ENCODE measurements around the gene STAC2. TPM values are rescaled to one million over a fixed set of nuclear protein-coding genes. Genes with fewer than 3 reads are reported as not detected.

Gene STAC2
- total RNA-seq, 1 experiment from 2014 or later = 0.17 TPM

DNA sequence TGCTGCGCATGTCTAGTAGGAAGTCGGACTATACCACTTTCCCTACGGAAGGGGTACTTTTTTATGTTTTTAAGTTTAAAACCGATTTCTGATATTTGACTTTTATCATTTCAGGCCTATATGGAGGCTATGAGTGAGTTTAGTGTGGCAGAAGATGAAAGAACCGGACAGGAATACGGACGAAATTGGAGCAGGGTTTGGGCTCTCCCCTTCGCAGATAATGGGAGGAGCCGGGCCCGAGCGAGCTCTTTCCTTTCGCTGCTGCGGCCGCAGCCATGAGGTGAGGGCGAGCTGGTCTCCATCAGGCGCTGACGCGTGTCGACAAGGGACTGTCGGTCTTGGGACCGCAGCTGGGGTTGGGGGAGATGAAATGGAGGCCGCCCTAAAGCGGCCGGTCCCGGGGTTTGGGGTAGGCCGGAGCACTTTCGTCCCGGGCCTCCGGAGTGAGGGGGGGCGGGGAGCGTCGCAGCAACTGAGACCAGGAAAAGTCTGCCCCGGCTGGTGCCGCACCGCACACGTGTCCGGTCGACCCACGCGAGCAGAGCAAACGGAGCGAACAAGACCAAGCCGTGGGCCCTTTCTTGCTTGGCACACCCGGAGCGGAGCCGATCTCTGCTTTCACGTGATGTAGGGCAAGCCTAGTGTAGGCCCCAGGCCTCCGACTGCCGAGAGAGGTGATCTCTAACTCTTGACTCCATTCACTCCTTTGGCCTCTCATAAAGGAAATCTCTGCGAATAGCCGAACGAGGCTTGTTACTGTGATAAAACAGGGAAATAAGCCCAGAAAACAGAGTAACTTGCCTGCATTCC, 25.5 kb downstream of the STAC2 start, which contains the start of gene RPL19:
Gene RPL19, plus strand, starts transcription at position 214 of the 810 bp plus-strand sequence. Its CDS starts 62 bp downstream, at position 276.
- intact Hi-C loops (cut with micrococcal nuclease; ENCODE audit: unreplicated experiment) = no loop called here
- no peaks in the 10 kb centered on the region for H3K27me3 ChIP-seq (ENCODE audit: insufficient read depth, low read depth)

DNA sequence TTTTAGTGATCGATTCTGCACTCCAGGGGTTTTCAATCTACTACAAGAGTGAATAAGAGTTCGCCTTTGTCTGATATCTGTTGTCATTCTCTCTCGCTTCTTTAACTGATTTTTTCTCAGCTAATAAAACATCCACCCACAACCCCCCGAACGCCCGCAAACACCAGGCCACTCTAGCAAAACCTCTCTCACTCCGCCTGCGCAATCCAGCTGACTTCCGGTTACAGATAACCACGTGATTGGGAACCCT, 26.0 kb downstream of the STAC2 start:
- H3K4me3 ChIP-seq = peak overlapping the region; percentile 76
- peaks cover 63% of the 10 kb centered on the region for H3F3A ChIP-seq (ENCODE audit: insufficient read depth, low read depth)
- intact Hi-C loops (cut with micrococcal nuclease; ENCODE audit: unreplicated experiment) = no loop called here
- H4K20me1 ChIP-seq (ENCODE audit: insufficient read depth) = peaks cover 37% of the 10 kb centered on the region
- no peaks in the 10 kb centered on the region for H3K27me3 ChIP-seq (ENCODE audit: insufficient read depth, low read depth)
- ChIA-PET CTCF (interaction anchor here (0.7 to 1.1 kb wide), 4 partner anchors 25 to 531 kb away, joined by 4 to 10 read pairs (median 5); no protein-coding TSS in a partner anchor), POLR2A (ENCODE audit: unreplicated experiment) (interaction anchor here (0.6 to 1.0 kb wide), 17 partner anchors 9 to 903 kb away, joined by 3 to 22 read pairs (median 7); partner anchors contain the start of genes FBXL20, MED1 and PSMD3)
- TF ChIP-seq CTCF (conservative IDR thresholded peaks at IDR 0.05) = no peak
- TF ChIP-seq EZH2 (IDR thresholded peaks at IDR 0.05; ENCODE audit: low read depth) = no peak
- H3K4me2 ChIP-seq = peak overlapping the region; percentile 99
- no peaks in the 10 kb centered on the region for H3K9me3 ChIP-seq (ENCODE audit: insufficient read depth, low read depth)
- peaks cover 37% of the 10 kb centered on the region for H3K4me1 ChIP-seq (replicated peaks; ENCODE audit: insufficient read depth)
- H3K79me2 ChIP-seq (ENCODE audit: low read depth) = peaks cover 47% of the 10 kb centered on the region
- peak overlapping the region; percentile 98 for H3K27ac ChIP-seq
- no TSS peak for BruUV-seq (replicated peaks)
- peak overlapping the region; percentile 86 for H2AFZ ChIP-seq
- DNase-seq = peak; percentile 74 to 86
- no peaks in the 10 kb centered on the region for H3K9me2 ChIP-seq (ENCODE audit: insufficient read depth)
- peaks cover 35% of the 10 kb centered on the region for H3K36me3 ChIP-seq (ENCODE audit: low read depth)

More for the DNA sequence above, 25.5 kb downstream of the STAC2 start, which contains the start of gene RPL19:
- no peak for TF ChIP-seq CTCF (conservative IDR thresholded peaks at IDR 0.05)
- no peak for TF ChIP-seq EZH2 (IDR thresholded peaks at IDR 0.05; ENCODE audit: low read depth)
- Histone ChIP-seq H2AFZ (peak within 1 kb of the TSS; percentile 86), H3K4me3 (peak within 1 kb of the TSS; percentile 76), H4K20me1 (ENCODE audit: insufficient read depth) (peaks cover 42% of the 10 kb centered on the region), H3K4me1 (replicated peaks; ENCODE audit: insufficient read depth) (peaks cover 37% of the 10 kb centered on the region), H3F3A (ENCODE audit: insufficient read depth, low read depth) (peaks cover 68% of the 10 kb centered on the region), H3K79me2 (ENCODE audit: low read depth) (peaks cover 43% of the 10 kb centered on the region), H3K27ac (peak within 1 kb of the TSS; percentile 98), H3K4me2 (peak within 1 kb of the TSS; percentile 99), H3K9me3 (ENCODE audit: insufficient read depth, low read depth) (no peaks in the 10 kb centered on the region), H3K9me2 (ENCODE audit: insufficient read depth) (no peaks in the 10 kb centered on the region), H3K36me3 (ENCODE audit: low read depth) (peaks cover 35% of the 10 kb centered on the region)
- CTCF ChIA-PET = interaction anchor here (0.7 to 1.1 kb wide), 4 partner anchors 26 to 530 kb away, joined by 4 to 10 read pairs (median 5); no protein-coding TSS in a partner anchor
- peak in 1 of 2 experiments; percentile 63 for DNase-seq
- POLR2A ChIA-PET (ENCODE audit: unreplicated experiment) = interaction anchor here (0.6 to 1.0 kb wide), 17 partner anchors 9 to 903 kb away, joined by 3 to 22 read pairs (median 7); partner anchors contain the start of genes FBXL20, MED1 and PSMD3
- no TSS peak for BruUV-seq (replicated peaks)

DNA sequence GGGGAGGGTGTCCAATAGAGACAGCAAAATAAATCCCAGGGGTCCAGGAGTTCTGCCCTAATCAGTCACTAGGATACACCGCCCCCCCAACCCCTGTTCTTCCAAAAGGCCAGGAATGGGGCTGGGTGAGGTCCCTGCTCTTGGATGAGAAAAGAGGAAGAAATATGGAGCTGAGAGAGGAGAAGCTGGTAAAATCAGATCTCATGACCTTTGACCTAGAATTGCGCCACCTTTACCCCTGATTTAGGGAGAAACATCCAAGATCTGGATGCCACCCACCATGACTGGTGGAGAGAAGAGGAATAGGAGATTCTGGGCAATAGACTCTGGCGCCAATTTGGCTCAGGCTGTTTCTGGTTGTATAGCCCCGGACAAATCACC, 27.6 kb downstream of the STAC2 start:
- Histone ChIP-seq H2AFZ (no peak overlapping the region), H3K27ac (no peak overlapping the region), H3K4me1 (replicated peaks; ENCODE audit: insufficient read depth) (peaks cover 37% of the 10 kb centered on the region), H3K9me3 (ENCODE audit: insufficient read depth, low read depth) (no peaks in the 10 kb centered on the region), H3K79me2 (ENCODE audit: low read depth) (peaks cover 43% of the 10 kb centered on the region), H3F3A (ENCODE audit: insufficient read depth, low read depth) (peaks cover 52% of the 10 kb centered on the region), H3K4me3 (peak overlapping the region; percentile 92; the same call in 1 of the 2 replicates), H4K20me1 (ENCODE audit: insufficient read depth) (peaks cover 21% of the 10 kb centered on the region), H3K36me3 (ENCODE audit: low read depth) (peaks cover 26% of the 10 kb centered on the region), H3K27me3 (ENCODE audit: insufficient read depth, low read depth) (no peaks in the 10 kb centered on the region), H3K4me2 (peak overlapping the region; percentile 90), H3K9me2 (ENCODE audit: insufficient read depth) (no peaks in the 10 kb centered on the region)
- intact Hi-C loops (cut with micrococcal nuclease; ENCODE audit: unreplicated experiment) = no loop called here
- no peak for DNase-seq
- no TSS peak for BruUV-seq (replicated peaks)
- TF ChIP-seq EZH2 (IDR thresholded peaks at IDR 0.05; ENCODE audit: low read depth) (no peak), CTCF (conservative IDR thresholded peaks at IDR 0.05) (no peak)
- ChIA-PET POLR2A (ENCODE audit: unreplicated experiment) (interaction anchor here (0.7 kb wide), 1 partner anchor 344 kb away, joined by 4 read pairs; no protein-coding TSS in a partner anchor), CTCF (no interaction called here)

All from PC-9 (cell line).